IMR-90 (cell line): ENCODE measurements around the gene ADAMTS12.

Experiments
- BHLHE40 ChIP-seq: fragments of 150-350 bp; IDR thresholded peaks from 2 replicates; pipeline ENCODE4 v1.6.1; 2016; ENCODE audit warnings: mild to moderate bottlenecking, low read depth, low read length
- CHD1 ChIP-seq: IDR thresholded peaks from 2 replicates; pipeline ENCODE4 v1.6.1; 2012; ENCODE audit warnings: low read depth, low read length, improper control_type of control experiment
- CTCF ChIP-seq: conservative IDR thresholded peaks from 2 replicates; pipeline ENCODE4 v1.5.1; 2012; ENCODE audit warnings: mild to moderate bottlenecking, low read depth, low read length, improper control_type of control experiment
- ELK1 ChIP-seq: fragments of 150-350 bp; IDR thresholded peaks from 2 replicates; pipeline ENCODE4 v1.6.1; 2016; ENCODE audit warnings: low read depth, mild to moderate bottlenecking, low read length, moderate library complexity, borderline replicate concordance
- FOS ChIP-seq: fragments of 150-350 bp; IDR thresholded peaks from 2 replicates; pipeline ENCODE4 v1.6.1; 2016; ENCODE audit warnings: low read depth, low read length
- MAFK ChIP-seq: IDR thresholded peaks from 2 replicates; pipeline ENCODE4 v1.6.1; 2012; ENCODE audit warnings: low read depth, low read length, improper control_type of control experiment
- MAZ ChIP-seq: IDR thresholded peaks from 2 replicates; pipeline ENCODE4 v1.6.1; 2012; ENCODE audit warnings: low read depth, mild to moderate bottlenecking, low read length, improper control_type of control experiment, moderate library complexity, borderline replicate concordance
- NFE2L2 ChIP-seq: fragments of 150-350 bp; IDR thresholded peaks from 2 replicates; pipeline ENCODE4 v1.6.1; 2016; ENCODE audit warnings: low read depth, mild to moderate bottlenecking, low read length
- POLR2A ChIP-seq: IDR thresholded peaks from 2 replicates; pipeline ENCODE4 v1.6.1; 2012; ENCODE audit warnings: mild to moderate bottlenecking, low read depth, low read length
- RAD21 ChIP-seq: IDR thresholded peaks from 2 replicates; pipeline ENCODE4 v1.6.1; 2012; ENCODE audit warnings: low read length, improper control_type of control experiment
- RCOR1 ChIP-seq: IDR thresholded peaks from 2 replicates; pipeline ENCODE4 v1.6.1; 2012; ENCODE audit warnings: mild to moderate bottlenecking, low read length, improper control_type of control experiment; ENCODE audit not compliant: insufficient replicate concordance
- RFX5 ChIP-seq: IDR thresholded peaks from 2 replicates; pipeline ENCODE4 v1.8.0; 2012; ENCODE audit warnings: low read depth, mild to moderate bottlenecking, low read length, moderate library complexity
- SMC3 ChIP-seq: fragments of 150-350 bp; IDR thresholded peaks from 2 replicates; pipeline ENCODE4 v1.6.1; 2016; ENCODE audit warnings: low read depth, mild to moderate bottlenecking, antibody characterized with exemption, low read length, moderate library complexity
- USF2 ChIP-seq: fragments of 150-350 bp; IDR thresholded peaks from 2 replicates; pipeline ENCODE4 v1.6.1; 2017; ENCODE audit warnings: mild to moderate bottlenecking, antibody characterized with exemption, low read length, low read depth

- TF ChIP-seq CTCF (no peak), POLR2A (no peak), RAD21 (no peak), MAFK (no peak), RCOR1 (no peak), FOS (no peak), ELK1 (no peak), USF2 (no peak), SMC3 (no peak), MAZ (no peak), NFE2L2 (no peak), CHD1 (no peak), RFX5 (no peak), BHLHE40 (no peak)
Observed at GRCh38 chr5:33530183-33531036, 361.4 kb downstream of the ADAMTS12 start.
